COLO668 (cell line): ENCODE data around the gene IGSF11.
A peak's percentile ranks its signal among the peaks of the same experiment; 100 is the strongest.
"Not testable (repeated sequence)": the region's sequence is repeated elsewhere in the genome, so short reads cannot be mapped to it uniquely, and the experiment has no call there.

Experiments used
- DNase-seq: peaks from one replicate; lab custom pipeline; 2025; ENCODE audit not compliant: unreplicated experiment; lab: John Stamatoyannopoulos, UW

IGSF11 gene, protein sequence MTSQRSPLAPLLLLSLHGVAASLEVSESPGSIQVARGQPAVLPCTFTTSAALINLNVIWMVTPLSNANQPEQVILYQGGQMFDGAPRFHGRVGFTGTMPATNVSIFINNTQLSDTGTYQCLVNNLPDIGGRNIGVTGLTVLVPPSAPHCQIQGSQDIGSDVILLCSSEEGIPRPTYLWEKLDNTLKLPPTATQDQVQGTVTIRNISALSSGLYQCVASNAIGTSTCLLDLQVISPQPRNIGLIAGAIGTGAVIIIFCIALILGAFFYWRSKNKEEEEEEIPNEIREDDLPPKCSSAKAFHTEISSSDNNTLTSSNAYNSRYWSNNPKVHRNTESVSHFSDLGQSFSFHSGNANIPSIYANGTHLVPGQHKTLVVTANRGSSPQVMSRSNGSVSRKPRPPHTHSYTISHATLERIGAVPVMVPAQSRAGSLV

DNA sequence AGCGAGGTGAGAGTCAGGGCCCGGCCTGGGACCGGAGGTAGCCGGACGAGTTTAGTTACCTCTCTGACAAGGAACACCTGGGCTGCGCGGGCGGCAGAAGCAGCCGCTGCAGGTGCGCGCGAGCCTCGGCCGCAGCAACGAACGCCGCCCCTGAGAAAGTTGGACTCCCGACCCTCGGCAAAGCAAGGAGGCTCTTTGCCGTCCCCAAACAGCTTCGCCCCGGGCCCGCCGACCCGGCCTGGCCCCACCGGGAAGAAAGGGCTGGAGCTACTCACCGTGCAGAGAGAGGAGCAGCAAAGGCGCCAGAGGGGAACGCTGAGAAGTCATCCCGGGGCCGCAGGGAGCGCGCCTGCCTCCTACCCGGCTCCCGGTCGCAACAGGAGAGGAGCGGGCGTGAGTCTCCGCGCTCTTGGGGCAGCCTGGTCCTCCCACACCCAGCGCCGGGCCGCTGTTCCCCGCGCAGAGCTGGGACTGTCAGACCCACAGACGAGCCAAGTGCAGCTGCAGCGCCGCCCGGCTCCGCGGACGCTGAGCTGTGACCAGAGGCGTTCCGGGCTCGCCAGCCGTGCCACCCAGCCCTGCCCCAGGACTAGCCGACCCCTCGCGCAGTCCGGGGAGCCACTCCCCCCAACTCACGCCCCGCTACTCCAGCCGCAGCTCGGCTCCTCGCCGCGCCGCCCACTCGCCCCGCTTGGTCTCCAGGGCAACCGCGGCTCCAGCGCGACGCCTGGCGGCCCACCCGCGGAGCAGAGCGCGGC lies at the start of gene IGSF11:
Gene IGSF11, minus strand, starts transcription at position 591 of the 758 bp plus-strand sequence. Its CDS starts 264 bp downstream, at position 327.
- DNase-seq = peak; percentile 68

DNA sequence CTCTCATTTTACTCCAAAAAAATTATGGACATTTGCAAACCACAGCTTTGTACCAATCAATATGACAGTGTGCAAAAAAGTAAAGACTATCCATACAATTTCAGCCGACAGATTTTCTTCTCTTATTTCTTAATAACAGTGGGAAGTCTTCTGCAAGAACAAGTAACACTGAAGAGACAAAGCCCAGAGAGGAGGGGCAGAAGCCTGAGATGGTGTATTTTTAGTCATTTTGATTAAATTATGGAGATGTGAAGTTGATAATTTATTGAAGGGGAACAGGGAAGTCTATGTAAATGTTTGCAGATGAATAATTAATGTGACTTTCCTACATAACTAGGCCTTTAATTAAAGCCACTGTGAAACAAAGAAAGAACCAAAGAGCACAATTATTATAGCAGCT lies 45.7 kb upstream of the IGSF11 start:
- no peak for DNase-seq

DNA sequence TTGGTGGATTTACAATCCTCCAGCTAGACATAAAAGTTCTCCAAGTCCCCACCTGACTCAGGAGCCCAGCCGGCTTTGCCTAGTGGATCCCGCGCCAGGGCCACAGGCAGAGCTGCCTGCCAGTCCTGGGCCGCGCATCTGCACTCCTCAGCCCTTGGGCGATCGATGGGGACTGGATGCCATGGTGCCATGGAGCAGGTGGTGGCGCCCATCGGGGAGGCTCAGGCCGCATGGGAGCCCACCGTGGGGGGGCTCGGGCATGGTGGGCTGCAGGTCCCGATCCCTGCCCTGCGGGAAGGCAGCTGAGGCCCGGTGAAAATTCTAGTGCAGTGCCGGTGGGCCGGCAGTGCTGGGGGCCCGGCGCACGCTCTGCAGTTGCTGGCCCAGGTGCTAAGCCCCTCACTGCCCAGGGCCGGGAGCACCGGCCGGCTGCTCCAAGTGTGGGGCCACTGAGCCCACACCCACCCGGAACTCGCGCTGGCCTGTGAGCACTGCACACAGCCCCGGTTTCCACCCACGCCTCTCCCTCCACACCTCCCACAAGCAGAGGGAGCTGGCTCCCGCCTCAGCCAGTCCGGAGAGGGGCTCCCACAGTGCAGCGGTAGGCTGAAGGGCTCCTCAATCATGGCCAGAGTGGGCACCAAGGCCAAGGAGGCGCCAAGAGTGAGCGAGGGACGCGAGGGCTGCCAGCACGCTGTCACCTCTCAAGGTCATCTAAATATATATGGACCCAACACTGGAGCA lies 38.8 kb upstream of the IGSF11 start:
- no peak for DNase-seq

DNA sequence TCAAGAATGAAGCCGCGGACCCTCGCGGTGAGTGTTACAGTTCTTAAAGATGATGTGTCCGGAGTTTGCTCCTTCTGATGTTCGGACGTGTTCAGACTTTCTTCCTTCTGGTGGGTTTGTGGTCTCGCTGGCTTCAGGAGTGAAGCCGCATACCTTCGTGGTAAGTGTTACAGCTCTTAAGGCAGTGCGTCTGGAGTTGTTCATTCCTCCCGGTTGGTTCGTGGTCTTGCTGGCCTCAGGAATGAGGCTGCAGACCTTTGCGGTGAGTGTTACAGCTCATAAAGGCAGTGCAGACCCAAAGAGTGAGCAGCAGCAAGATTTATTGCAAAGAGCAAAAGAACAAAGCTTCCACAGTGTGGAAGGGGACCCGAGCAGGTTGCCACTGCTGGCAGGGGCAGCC lies 37.8 kb upstream of the IGSF11 start:
- DNase-seq = not testable (repeated sequence)

DNA sequence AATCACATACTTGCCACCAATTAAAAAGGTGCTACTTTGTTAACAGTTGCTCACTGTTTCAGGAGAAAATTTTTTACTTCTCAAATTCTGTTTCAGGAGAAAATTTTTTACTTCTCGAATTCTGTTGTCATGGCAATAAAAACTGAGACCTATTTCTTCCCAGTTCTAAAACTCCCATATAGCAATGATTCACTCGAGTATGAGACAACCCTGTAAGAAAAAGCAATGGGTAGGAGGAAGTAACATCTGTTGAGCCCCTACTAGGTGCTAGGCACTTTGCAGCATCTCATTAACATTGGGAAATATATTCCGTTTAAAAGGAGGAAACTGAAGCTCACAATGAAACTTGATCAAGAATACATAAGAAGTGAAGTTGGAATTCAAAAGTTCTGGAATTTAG lies 35.1 kb upstream of the IGSF11 start:
- no peak for DNase-seq

DNA sequence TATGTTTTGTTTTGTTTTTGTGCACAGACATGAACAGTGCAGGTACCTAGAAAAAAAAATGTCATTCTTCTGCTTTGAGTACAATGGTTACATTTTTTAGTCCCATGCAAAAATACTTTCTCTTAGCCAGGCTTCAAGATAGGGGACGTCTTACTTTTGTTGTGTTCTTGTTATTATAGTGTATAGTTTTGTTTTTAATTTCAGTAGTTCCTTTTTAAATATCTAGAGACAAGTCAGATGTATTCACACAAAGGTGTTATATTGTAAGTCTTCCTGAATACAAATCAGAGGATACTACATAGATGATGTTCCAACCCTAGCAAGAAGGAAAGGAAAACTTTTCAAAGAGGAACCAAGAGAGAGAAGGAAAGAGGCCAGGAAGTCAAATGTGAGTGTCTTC lies 28.8 kb upstream of the IGSF11 start:
- no peak for DNase-seq

DNA sequence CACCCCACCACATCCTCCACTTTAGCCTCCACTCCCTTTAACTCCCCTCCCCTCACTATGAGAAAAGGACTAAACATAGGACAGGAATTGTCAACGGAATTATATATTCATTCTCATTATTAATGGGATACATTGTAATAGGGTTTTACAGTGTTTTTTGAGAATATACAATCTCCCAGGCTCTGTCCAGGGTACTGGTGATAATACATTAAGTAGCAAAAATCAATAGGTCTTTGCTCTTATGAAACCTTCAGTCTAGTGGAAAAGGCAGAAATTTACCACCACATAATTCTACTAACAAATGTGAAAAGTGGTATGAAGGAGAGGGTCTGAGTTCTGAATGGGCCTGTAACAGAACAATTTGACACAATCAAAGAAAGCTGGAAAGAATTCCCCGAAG lies 28.2 kb upstream of the IGSF11 start:
- no peak for DNase-seq

DNA sequence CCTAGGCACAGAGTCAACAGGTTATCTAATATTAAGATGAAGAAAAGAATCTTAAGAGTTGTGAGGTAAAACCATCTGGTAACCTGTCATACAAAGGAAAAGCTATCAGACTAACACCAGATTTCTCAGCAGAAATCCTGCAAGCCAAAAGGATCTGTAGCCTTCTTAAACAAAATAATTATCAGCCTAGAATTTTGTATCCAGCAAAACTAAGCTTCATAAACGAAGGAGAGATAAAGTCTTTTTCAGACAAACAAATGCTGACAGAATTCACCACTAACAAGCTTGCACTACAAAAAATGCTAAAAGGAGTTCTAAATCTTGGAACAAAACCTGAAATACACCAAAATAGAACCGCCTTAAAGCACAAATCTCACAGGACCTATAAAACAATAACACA lies 9.9 kb upstream of the IGSF11 start:
- DNase-seq = no peak

DNA sequence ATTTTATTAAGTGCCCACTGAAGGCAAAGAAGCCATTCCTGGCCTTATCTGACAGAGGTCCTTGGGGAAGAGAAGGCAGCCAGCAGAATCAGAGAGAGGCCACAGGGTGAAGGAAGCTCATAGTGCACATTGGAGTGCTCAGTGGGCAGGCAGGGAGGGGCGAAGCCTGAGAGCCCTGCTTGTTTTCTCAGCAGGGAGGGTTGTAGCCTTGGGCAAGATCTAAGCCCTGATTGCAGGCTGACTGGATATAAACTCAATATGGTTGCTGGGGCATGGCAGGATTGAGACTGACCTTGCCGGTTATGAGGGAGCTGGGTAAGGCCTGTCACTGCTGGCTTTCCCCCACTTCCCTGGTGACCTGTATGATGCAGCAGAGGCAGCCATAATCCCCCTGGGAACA lies 7.5 kb upstream of the IGSF11 start:
- no peak for DNase-seq

DNA sequence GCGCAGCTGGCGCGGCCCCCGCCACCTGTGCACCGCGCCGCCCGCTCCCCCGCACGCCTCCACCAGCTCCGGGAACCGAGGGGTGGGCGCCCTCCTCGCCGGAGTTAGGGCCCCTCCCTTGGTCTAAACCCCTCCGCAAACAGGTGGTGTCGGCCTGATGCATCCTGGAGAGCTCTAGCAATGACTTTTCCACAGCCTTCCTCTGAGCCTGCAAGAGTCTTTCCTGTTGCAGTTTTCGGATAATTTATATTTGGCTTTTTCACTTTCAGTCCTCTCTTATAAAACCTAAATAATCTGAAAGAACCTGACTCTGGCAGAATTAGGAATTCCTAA lies 334 bp upstream of the IGSF11 start:
- no peak for DNase-seq

DNA sequence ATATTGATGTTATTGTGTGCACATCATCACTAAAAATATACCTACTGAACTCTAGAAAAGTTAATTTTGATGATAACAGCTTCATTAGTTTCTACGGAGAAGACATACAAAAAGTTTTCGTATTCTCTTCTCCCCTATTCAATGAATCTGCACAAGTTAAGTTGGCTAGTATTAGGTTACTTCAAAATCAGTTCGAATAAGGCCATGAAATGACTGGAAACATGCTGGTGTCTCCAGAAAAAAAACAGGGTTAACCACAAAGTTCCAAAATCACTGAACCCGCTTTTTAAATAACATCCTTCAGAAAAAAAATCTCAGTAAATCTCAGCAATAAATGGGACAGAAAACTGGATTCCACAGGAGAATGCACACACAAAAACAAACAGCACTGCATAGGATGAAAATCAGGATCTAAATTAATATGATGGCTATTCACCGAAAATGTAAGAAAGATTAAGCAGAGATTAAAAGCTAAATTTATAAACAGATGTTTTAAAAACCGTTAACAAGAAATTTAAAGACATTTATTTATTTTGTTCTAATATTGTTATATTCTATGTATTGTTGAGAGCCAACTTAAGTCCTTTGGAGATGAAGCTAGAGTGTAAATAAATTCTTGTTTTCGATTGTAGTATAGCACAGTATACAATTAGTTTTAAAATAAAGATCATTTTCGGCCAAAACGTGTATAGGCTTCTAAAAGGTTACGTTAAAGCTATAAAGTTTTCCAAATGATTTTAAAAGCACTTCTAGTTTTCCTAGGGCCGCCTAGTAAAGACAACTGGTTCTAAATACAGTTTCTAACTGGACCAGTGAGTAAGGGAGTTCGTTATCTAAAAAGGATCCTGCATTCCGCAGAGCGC lies 1.0 kb downstream of the IGSF11 start:
- no peak for DNase-seq

DNA sequence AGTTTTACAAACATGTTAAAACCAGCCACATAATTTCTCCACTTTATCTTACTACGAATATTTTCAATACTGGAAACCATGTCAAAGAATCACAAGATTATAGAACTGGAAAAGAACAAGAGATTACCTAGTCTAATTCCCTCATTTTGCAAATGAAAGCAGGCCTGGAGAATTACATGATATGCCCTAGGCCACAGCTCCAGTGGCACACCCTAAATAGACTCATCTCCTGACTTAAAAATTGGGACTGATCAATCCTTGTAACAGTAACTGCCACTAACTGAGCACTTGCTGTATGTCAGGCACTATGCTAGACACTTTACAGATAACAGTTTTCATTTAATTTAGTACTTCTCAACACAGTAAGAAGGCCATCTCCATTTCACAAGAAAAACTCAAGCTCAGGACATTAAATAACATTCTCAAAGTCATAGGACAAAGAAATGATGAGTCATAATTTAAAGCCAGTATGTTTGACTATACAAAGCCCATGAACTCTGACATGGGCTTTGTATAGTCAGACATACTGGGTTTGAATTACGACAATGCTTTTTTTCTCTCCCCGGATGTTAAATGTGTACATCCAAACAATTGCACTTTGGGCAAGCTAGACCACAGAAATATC lies 9.4 kb downstream of the IGSF11 start:
- no peak for DNase-seq

DNA sequence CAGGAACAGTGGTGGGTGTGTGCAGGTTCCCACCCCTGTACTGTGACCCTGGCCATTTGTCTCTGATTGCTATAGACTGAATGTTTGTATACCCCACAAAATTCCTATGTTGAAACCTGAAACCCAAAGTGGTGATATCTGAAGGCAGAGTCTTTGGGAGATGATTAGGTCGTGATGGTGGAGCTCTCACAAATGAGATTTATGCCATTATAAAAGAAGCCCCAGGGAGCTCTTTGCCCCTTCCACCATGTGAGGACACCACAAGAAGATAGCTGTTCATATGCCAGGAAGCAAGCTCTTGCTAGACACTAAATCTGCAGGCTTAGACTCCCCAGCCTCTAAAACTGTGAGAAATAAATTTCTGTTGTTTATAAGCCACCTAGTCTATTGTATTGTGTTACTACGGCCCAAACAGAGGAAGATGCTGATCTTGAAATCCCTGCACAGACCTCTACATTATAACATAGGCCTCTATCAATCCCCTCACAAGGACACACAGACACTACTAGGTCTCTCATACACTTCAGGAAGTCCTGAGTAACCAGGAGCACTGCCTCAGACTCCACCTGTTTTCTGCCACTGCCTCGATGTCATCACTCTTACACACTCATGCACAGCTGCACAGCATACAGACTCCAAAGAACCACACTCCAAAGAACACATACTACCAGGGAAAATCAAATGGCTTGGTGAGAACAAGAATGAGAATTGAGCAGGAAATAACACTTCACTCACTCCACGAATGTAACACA lies 14.7 kb downstream of the IGSF11 start:
- DNase-seq = no peak

DNA sequence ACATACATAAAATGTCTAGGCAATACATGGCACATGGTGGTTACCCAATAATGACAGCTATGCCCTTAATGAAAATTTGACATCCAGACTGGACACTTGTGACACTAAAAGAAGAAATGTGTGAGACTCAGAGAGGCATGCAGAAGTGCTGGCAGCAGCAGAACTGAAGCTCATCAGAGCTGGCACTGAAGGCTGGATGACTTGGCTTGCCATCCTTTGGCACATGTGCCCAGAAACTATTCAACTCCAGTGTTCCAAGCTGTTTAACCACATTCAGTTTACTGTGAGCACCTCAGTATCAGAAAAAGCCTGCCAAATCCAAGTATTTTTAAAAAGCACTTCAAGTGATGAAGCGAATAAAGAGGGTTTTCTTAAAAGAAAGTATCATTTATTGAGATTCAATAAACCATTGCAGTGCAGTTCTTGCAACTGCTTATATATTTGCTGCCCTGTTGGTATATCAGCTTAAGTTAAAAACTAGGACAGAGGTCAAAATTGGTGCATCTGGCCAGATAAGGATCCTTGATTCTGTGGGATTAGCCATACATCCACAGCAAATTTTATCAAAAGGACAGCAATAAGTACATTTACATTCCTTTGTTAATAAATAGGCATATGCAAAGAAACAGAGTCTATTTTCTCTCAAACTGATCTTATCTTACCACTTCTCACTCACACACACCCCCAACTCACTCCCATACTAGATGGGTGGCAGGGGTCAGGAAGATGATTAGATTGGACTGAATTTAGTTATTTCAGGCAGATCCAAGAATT lies 15.8 kb downstream of the IGSF11 start:
- DNase-seq = no peak

DNA sequence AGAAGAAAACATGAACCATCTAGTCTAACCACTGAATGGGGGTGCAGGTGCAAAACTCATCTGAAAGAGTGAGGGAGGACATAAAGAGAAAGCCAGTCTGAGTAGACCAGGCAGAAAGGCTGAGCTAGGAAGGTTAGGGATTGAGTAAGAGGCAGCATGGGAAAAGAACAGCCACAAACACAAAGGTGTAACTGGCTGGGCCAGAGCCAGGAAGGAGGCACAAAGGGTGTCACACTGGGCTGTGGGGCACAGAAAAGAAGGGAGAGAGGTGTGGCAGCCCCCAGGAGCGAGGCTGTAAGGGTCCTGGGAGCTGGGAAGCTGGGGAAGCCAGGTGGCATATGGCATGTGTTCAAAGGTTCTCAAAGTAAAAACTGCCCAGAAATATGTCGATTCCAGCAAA lies 18.7 kb downstream of the IGSF11 start:
- DNase-seq = no peak

DNA sequence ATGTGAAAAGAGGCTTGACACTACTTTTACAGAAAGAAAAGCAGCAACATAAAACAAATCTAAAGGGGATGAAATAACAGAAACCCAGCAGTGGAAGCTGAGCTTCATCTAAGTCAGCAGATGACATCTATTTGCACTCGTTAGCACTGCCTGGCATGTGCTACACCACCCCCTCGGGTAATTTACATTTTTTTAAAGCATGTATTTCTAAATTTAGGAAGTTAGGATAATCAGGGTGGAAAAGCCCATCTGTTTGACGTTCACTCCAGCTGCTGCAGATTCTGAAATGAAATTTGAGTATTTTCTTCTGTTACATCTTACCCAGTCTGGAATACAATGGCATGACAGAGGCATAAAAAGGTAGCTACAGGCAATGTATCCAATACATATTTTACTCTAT lies 20.7 kb downstream of the IGSF11 start:
- no peak for DNase-seq

DNA sequence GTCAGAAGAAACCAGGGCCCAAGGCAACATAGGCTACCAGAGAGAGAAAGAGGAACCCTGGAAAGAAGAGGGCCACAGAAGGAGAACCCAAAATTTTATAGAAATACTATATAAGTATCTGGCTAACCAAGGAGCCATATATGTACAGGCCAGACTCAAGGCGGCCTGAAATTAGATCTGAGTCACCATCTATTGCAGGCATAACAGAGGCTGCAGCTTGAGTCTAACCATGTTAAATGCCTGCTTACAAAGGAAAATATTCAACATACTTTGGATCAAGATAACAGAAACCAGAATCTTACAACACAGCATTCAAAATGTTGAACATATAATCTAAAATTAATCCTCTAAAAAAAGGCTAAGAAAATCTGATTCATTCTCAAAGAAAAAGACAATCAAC lies 23.1 kb downstream of the IGSF11 start:
- no peak for DNase-seq

DNA sequence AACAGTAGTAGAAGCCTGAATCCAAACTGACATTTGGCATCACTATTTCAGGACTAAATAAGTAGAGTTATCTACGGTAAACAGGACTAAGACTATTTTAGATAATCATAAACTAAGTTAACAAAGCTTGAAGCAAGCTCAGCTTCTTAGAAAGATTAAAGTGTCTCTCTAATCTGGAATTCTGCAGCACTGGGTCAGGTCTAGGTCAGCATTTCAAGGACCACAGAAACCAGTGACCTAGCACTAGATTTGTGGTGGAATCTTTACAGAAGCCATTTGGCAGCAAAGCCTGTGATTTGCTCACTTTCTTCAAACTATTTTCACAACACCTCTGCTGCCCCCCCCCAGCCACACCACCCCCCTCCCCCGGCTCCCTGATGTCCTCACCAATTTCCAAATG lies 37.5 kb downstream of the IGSF11 start:
- no peak for DNase-seq

DNA sequence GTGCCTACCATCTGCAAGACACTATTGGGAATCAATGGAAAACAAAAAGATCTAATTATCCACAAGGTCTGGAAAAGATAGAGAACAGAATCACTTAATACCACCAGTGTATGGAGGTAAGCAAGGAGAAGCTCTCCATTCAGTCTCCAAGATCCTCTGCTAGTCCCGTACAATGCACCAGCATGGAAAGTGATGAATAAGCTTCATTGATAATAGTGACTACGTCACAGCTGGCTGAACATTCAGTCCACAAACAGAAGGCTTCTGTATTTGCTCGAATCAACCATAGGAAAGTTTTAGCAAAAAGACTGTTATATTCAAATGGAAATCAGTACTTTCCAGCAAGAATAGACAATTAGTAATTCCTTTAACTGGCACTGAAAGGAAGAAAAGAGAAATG lies 42.9 kb downstream of the IGSF11 start:
- DNase-seq = no peak
